Endometrium (tissue), 2 donors: ENCODE data around the gene CCN2.
"Not testable (repeated sequence)": the region's sequence is repeated elsewhere in the genome, so short reads cannot be mapped to it uniquely, and the experiment has no call there.

Experiments used
- FAIRE-seq: peaks from 2 replicates; lab custom pipeline; 2012; peaks lifted over from hg19 to GRCh38; lab: Jason Lieb, UNC
- donor health status: control.
- donor health status: control.

Gene CCN2

DNA sequence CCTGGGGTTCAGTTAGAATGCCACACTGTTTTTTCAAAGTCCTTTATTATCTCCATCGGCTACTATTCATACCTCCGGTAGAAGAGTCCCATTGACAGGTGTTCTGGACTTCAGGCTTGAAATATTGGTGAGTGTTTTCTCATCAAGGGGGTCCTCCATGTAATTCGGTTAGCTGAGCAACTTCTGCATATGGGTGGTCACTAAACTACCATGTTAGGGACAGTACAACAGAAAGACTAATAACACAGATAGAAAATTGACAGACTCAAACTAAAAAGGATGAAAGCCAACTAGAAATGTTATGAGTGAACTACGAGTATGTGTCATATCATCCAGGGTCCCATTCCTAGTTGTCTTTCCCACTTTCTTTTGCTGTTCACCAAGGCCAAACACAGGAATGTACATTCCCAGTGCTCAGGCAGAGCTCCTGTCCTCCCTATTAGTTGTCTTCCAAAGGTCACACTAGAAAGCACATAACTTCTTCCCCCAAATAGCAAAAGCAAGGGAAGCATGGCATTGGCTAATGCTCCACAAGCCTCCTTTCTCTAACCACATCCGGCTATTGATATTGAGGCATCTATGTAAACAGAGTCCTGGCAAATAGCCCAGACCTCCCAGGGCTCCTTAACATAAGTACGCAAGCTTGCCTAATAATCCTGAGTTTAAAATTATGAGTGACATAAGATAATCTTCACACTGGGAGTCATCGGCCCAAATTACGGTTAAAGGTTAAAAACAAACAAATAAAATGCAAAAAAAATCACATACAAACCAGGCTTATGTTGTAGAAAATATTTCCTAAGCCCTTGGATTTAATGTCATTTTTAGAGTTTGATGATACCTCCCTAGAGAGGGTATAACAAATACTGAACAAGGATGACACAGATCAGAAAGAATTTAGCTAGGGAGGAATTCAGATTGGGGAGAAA, 13.2 kb downstream of the CCN2 start:
- peak; percentile 99 for FAIRE-seq

- no peak for FAIRE-seq
Measured at GRCh38 chr6:131937226-131937625, 13.9 kb downstream of the CCN2 start.

DNA sequence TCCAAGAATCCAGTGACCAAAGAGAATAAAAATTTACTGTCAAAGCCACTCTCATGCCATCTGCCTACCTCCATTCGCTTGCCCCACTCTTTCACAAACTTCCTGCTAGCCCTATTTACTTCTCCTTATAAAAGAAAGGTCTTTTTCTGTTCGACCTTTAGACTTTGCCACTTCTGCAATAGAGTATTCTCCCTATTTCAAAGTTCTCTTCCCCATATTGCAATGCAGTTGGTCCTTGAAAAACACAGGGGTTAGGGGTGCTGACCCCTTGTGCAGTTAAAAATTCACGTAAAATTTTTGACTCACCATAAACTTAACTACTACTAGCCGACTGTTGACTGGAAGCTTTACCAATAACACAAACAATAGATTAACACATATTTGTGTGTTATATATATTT, 15.0 kb downstream of the CCN2 start:
- no peak for FAIRE-seq

DNA sequence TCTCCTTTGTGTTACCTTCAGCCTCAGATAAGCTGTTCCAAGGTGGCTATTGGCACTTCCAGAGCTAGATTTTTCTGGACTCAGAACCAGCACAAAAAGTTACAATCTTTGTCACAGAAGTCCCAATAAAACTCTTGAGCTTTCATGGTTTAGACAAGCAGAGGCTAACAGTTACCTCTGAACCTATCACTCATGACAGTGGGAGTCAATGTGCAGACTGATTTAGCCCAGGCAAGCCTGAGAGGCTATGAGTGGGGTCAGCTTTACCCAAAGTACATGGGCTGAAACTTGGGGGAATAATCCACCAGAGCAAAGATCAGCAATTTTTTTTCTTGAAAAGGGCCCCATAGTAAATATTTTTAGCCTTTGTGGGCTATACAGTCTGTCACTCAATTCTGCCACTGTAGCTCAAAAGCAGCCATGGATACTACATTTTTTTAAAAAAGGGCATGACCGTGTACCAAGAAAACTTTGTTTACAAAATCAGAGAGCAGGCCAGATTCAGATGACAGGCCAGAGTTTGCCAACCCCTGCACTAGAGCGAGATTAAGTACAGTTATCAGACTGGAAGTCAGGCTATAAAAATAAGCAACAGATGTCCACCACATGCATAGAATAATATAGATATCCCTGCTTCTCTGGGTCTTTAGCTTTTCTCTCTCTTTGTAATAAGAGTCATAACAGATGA, 20.0 kb downstream of the CCN2 start:
- no peak for FAIRE-seq

DNA sequence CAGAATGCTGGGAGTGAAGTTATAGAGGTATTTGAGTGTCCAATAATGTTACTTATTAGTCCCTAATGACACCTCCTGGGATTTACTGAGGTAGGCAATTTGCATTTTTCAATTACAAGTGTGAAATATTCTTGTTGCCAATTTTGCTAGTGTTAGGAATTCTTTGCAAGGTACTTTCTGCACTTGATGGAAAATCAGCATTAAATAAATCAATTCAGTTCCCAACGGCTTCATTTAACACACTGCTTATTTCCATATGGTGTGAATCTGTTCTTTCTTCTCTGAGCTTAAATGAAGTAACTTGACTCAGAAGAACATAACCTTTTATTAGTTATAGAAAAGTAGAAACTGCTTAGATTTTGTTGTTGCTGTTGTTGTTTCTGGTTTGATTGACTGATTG, 21.2 kb downstream of the CCN2 start:
- no peak for FAIRE-seq

- no peak for FAIRE-seq
Measured at GRCh38 chr6:131929264-131929663, 21.9 kb downstream of the CCN2 start.

- peak; percentile 80 for FAIRE-seq
Measured at GRCh38 chr6:131924881-131925474, 26.2 kb downstream of the CCN2 start.

GRCh38 chr6:131923356-131923755, 27.8 kb downstream of the CCN2 start:
- FAIRE-seq = no peak

GRCh38 chr6:131920656-131921055, 30.5 kb downstream of the CCN2 start:
- no peak for FAIRE-seq

- no peak for FAIRE-seq
Measured at GRCh38 chr6:131918650-131919355, 32.4 kb downstream of the CCN2 start.

DNA sequence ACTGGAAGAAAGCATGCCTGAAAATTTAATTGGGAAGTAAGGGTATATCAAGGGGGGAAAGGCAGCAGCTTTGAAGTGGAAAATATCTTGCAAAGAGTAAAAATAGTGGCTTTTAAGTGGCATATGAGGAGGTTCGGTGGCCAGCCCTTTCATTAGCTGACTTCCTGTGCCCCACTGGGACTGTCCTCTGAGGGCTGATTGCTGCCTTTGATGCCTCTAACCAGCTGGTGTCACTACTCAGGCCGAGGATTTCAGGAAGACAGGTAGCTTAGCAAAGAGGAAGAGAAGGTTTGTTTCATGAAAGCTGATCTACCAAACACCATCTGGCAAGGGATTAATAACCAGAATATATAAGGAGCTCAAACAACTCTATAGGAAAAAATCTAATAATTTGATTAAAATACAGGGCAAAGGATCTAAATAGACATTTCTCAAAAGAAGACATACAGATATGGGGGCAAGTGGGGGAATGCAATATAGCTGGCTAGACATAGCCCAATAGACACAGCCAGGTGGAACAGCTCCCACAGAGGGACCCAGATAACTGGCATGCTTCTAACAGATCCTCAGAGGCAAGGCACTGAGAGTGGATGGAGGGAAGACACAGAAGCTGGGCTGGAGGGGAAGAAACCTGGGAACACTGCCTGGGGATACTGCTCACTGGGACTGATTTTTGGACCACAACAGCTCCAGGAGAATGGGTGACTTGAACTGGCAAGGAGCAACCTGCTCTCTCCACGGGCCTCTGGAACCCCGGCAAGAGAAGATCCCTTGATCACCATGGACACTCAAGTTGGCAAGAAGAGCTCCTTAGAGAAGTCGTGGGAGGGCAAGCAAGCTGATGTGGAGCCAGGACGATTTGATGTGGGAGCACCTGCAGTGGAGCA, 33.2 kb downstream of the CCN2 start:
- no peak for FAIRE-seq

DNA sequence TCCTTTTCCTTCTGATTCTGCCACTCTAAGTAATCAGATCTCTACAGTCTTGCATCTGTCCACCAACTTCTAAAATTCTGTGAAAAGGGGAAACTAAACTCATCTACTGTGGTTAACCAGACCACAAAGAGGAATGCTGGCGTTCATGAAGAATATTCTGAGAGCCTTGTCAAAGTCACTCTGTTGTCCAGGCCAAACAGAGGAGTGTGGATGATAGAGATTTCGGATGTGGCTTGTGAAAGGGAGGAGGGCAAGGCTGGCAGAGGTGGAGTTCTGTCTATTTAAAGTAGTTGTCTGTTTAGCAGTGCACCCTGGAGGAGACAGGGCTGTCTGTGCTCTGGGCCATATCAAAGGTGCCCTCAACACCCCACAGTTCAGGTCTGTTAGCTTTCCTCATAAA, 33.9 kb downstream of the CCN2 start:
- no peak for FAIRE-seq

DNA sequence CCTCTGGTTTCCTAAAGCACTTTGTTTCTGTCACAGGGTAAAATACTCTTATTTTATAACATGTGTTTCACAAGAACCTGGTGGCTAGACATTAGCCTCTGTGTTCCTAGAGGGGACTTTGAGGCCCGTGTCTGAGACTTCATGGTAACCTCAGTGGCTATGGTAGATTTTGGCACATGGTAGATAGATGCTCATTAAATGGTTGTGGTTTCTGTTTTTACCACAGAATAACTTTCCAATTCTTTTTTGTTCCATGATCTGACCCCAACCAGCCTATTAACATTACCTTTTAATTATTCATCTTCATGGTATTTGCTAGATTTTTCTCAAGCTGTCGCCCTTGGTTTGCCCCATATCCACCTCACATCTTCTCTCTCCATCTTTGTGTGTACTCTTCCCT, 34.3 kb downstream of the CCN2 start:
- FAIRE-seq = no peak

GRCh38 chr6:131916091-131916796, 34.9 kb downstream of the CCN2 start:
- FAIRE-seq = not testable (repeated sequence)

DNA sequence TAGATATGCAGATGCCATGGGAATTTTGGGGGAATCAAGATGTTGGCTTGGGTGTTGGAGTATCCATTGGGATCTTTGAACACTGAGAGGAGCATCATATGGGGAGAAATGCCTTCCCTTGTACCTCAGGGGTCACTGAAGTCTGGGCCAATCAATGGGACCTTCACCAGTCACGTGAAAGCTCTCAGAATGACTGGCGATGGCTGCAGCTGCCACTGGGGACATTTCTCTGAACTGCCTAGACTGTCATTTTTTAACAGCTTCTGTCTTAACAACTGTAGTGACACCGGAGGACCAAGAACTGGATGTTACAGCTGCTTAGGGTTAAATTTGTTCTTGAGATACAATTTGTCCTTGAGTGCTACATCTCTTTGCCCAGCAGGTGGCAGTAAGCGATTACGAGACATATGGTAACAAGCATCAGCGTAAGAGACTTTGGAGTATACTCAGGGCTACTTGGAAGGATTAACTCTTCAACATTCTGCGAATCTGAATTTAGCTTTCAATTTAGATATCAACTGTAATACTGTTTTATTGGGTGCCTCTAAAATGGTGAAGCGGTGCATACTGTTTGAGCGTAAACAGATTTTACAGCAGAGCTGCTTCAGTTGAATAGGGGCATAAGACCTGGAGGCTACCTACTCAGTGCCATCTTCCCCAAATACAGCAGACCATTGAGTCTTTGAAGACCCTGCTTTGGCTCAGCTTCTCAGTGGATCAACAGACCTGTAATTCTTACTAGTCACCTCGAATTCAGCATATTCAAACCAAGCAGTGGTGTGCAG, 36.0 kb downstream of the CCN2 start:
- peak; percentile 74 for FAIRE-seq

DNA sequence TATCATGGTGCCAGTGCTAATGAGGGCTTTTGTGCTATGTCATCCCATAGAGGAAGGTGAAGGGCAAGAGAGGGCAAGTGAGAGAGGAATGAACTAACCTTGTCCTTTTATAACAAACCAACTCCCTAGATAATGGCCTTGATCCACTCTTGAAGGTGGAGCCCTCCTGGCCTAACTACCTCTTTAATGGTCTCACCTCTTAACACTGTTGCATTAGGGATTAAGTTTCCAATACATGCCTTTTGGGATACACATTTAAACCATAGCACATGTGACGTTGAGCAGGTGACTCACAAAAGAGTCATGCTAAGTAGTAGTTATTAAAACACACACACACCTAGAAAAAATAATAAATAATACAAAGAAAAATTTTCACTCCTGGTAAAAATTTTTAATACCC, 36.9 kb downstream of the CCN2 start:
- FAIRE-seq = no peak

- no peak for FAIRE-seq
Measured at GRCh38 chr6:131911951-131912350, 39.2 kb downstream of the CCN2 start.

DNA sequence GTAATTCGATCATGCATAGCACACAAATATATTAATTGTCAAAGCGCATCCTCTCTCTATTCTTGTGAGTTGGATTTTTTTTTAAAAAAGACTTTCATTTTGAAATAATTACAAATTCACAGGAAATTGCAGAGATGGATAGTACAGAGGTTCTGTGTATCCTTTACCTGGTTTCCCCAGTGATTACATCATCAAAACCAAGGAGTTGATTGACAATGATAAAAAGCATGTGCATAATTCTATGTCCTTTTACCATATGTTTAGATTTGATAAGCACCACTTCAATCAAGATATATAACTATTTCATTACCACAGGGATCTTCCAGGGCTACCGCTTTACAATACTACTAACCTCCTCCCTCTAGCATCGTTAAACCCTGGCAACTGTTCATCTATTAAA, 40.2 kb downstream of the CCN2 start:
- no peak for FAIRE-seq

DNA sequence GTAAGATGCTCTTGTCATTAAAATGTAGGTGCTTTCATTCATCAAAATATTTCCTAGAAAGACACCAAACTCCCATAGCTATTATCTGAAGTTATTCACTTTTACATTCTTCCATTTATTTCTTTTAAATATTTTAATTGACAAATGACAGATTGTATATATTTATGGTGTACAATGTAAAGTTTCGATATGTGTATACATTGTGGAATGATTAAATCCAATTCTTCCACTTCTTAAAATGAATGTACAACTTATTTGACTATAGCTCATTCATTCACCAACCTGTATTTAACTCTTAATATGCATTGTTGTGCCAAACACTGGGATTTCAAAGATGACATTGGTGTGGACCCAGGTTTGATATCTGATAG, 41.0 kb downstream of the CCN2 start:
- FAIRE-seq = peak; percentile 73
